GM23338 (cell line): ENCODE measurements around the gene KDM4C.

Experiments used
- CREB1 ChIP-seq: fragments of 250-450 bp; sonication (Bioruptor Pico); IDR thresholded peaks from 2 replicates; pipeline ENCODE4 v1.5.0; 2020; ENCODE audit warnings: low read depth, mild to moderate bottlenecking, moderate library complexity
- EZH2 ChIP-seq: fragments of 200-600 bp; sonication (generic); IDR thresholded peaks from one replicate; pipeline ENCODE4 v1.8.0; 2017; ENCODE audit warnings: antibody characterized with exemption, mild to moderate bottlenecking, low read depth; ENCODE audit not compliant: unreplicated experiment
- EZH2phosphoT487 ChIP-seq: fragments of 200-600 bp; sonication (generic); IDR thresholded peaks from one replicate; pipeline ENCODE4 v1.8.1; 2018; ENCODE audit warnings: antibody characterized with exemption; ENCODE audit not compliant: unreplicated experiment
- JUNB ChIP-seq: IDR thresholded peaks from one replicate; pipeline ENCODE4 v1.6.1; 2016; ENCODE audit warnings: antibody characterized with exemption; ENCODE audit not compliant: unreplicated experiment
- NANOG ChIP-seq: IDR thresholded peaks from 2 replicates; pipeline ENCODE4 v1.6.1; 2016; ENCODE audit warnings: antibody characterized with exemption, borderline replicate concordance
- POLR2AphosphoS5 ChIP-seq: IDR thresholded peaks from 2 replicates; pipeline ENCODE4 v1.6.1; 2016; ENCODE audit warnings: antibody characterized with exemption, low read depth
- REST ChIP-seq: IDR thresholded peaks from one replicate; pipeline ENCODE4 v1.6.1; 2018; ENCODE audit warnings: antibody characterized with exemption; ENCODE audit not compliant: unreplicated experiment
- STAT1 ChIP-seq: IDR thresholded peaks from one replicate; pipeline ENCODE4 v1.6.1; 2016; ENCODE audit warnings: antibody characterized with exemption; ENCODE audit not compliant: unreplicated experiment
- ZNF114 ChIP-seq: fragments of 250-450 bp; sonication (Bioruptor Pico); IDR thresholded peaks from 2 replicates; pipeline ENCODE4 v1.5.0; 2020; ENCODE audit warnings: mild to moderate bottlenecking, moderate library complexity
- ZNF331 ChIP-seq: fragments of 250-450 bp; sonication (Bioruptor Pico); IDR thresholded peaks from 2 replicates; pipeline ENCODE4 v1.5.0; 2020; ENCODE audit warnings: low read depth, mild to moderate bottlenecking, moderate library complexity
- TF ChIP-seq, protein P1 (sequence below), 2 experiments: fragments of 200-600 bp in 1 of 2; sonication (generic) in 1 of 2; conservative IDR thresholded peaks; 2 replicates each; pipeline versions ENCODE4 v1.5.1 to v1.6.1; 2016 to 2017; ENCODE audit warnings: antibody characterized with exemption in 2 of 2, low read depth in 2 of 2, mild to moderate bottlenecking in 2 of 2, moderate library complexity in 1 of 2
- TF ChIP-seq, protein P2 (sequence below): IDR thresholded peaks from 2 replicates; pipeline ENCODE4 v1.6.1; 2016; ENCODE audit warnings: antibody characterized with exemption
- TF ChIP-seq, protein P3 (sequence below): fragments of 250-450 bp; sonication (Bioruptor Pico); IDR thresholded peaks from 2 replicates; pipeline ENCODE4 v1.5.0; 2020; ENCODE audit warnings: mild to moderate bottlenecking, moderate library complexity

DNA sequence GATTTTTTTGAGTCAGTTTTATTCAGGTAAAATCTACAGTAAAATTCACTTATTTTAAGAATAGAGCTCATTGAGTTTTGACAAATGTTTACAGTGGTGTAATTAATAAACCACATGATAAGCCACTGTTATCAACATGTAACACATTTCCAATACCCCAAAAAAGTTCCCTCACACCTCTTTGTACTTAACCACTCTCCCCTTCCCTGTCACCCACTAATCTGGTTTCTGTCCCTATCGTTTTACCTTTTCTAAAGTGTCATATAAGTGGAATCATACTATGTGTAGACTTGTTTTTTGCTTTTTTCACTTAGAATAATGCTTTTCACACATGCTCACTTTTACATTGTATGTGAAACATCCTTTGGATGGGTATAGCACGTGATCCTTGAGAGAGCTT lies 127.2 kb downstream of the KDM4C start:
- TF ChIP-seq REST (no peak), JUNB (no peak), POLR2AphosphoS5 (no peak), EZH2phosphoT487 (no peak), EZH2 (no peak), NANOG (no peak), STAT1 (no peak), CREB1 (CRISPR knock-in tag) (no peak), ZNF331 (no peak), ZNF114 (CRISPR knock-in tag) (no peak)
- TF ChIP-seq, protein P1, sequence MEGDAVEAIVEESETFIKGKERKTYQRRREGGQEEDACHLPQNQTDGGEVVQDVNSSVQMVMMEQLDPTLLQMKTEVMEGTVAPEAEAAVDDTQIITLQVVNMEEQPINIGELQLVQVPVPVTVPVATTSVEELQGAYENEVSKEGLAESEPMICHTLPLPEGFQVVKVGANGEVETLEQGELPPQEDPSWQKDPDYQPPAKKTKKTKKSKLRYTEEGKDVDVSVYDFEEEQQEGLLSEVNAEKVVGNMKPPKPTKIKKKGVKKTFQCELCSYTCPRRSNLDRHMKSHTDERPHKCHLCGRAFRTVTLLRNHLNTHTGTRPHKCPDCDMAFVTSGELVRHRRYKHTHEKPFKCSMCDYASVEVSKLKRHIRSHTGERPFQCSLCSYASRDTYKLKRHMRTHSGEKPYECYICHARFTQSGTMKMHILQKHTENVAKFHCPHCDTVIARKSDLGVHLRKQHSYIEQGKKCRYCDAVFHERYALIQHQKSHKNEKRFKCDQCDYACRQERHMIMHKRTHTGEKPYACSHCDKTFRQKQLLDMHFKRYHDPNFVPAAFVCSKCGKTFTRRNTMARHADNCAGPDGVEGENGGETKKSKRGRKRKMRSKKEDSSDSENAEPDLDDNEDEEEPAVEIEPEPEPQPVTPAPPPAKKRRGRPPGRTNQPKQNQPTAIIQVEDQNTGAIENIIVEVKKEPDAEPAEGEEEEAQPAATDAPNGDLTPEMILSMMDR (conservative IDR thresholded peaks at IDR 0.05; ENCODE audit: low read depth in 2 of 2): no peak
- TF ChIP-seq, protein P2, sequence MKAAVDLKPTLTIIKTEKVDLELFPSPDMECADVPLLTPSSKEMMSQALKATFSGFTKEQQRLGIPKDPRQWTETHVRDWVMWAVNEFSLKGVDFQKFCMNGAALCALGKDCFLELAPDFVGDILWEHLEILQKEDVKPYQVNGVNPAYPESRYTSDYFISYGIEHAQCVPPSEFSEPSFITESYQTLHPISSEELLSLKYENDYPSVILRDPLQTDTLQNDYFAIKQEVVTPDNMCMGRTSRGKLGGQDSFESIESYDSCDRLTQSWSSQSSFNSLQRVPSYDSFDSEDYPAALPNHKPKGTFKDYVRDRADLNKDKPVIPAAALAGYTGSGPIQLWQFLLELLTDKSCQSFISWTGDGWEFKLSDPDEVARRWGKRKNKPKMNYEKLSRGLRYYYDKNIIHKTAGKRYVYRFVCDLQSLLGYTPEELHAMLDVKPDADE: no peak
- TF ChIP-seq, protein P3, sequence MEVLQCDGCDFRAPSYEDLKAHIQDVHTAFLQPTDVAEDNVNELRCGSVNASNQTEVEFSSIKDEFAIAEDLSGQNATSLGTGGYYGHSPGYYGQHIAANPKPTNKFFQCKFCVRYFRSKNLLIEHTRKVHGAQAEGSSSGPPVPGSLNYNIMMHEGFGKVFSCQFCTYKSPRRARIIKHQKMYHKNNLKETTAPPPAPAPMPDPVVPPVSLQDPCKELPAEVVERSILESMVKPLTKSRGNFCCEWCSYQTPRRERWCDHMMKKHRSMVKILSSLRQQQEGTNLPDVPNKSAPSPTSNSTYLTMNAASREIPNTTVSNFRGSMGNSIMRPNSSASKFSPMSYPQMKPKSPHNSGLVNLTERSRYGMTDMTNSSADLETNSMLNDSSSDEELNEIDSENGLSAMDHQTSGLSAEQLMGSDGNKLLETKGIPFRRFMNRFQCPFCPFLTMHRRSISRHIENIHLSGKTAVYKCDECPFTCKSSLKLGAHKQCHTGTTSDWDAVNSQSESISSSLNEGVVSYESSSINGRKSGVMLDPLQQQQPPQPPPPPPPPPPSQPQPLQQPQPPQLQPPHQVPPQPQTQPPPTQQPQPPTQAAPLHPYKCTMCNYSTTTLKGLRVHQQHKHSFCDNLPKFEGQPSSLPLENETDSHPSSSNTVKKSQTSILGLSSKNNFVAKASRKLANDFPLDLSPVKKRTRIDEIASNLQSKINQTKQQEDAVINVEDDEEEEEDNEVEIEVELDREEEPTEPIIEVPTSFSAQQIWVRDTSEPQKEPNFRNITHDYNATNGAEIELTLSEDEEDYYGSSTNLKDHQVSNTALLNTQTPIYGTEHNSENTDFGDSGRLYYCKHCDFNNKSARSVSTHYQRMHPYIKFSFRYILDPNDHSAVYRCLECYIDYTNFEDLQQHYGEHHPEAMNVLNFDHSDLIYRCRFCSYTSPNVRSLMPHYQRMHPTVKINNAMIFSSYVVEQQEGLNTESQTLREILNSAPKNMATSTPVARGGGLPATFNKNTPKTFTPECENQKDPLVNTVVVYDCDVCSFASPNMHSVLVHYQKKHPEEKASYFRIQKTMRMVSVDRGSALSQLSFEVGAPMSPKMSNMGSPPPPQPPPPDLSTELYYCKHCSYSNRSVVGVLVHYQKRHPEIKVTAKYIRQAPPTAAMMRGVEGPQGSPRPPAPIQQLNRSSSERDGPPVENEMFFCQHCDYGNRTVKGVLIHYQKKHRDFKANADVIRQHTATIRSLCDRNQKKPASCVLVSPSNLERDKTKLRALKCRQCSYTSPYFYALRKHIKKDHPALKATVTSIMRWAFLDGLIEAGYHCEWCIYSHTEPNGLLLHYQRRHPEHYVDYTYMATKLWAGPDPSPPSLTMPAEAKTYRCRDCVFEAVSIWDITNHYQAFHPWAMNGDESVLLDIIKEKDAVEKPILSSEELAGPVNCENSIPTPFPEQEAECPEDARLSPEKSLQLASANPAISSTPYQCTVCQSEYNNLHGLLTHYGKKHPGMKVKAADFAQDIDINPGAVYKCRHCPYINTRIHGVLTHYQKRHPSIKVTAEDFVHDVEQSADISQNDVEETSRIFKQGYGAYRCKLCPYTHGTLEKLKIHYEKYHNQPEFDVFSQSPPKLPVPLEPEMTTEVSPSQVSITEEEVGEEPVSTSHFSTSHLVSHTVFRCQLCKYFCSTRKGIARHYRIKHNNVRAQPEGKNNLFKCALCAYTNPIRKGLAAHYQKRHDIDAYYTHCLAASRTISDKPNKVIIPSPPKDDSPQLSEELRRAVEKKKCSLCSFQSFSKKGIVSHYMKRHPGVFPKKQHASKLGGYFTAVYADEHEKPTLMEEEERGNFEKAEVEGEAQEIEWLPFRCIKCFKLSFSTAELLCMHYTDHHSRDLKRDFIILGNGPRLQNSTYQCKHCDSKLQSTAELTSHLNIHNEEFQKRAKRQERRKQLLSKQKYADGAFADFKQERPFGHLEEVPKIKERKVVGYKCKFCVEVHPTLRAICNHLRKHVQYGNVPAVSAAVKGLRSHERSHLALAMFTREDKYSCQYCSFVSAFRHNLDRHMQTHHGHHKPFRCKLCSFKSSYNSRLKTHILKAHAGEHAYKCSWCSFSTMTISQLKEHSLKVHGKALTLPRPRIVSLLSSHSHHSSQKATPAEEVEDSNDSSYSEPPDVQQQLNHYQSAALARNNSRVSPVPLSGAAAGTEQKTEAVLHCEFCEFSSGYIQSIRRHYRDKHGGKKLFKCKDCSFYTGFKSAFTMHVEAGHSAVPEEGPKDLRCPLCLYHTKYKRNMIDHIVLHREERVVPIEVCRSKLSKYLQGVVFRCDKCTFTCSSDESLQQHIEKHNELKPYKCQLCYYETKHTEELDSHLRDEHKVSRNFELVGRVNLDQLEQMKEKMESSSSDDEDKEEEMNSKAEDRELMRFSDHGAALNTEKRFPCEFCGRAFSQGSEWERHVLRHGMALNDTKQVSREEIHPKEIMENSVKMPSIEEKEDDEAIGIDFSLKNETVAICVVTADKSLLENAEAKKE: no peak
